CD14-positive monocyte (primary cell): ENCODE measurements around the gene VGF. TPM values are rescaled to one million over a fixed set of nuclear protein-coding genes. Genes with fewer than 3 reads are reported as not detected.

Source experiments
- DNase-seq, 3 donors: peaks; one replicate each; pipeline ENCODE4 v3.0.0-alpha.2; 2011 to 2022
- H2AFZ ChIP-seq: 2 replicates; pipeline ENCODE4 v1.6.0; 2012; ENCODE audit warnings: mild to moderate bottlenecking, low read depth, low read length, inconsistent platforms; ENCODE audit not compliant: insufficient read depth, poor library complexity, severe bottlenecking
- H3K27ac ChIP-seq, 2 donors: 1 replicate in 1 of 2; 2 replicates in 1 of 2; pipeline ENCODE4 v1.5.1; 2012 to 2013; ENCODE audit warnings: low read length in 2 of 2, control low read depth in 1 of 2, inconsistent platforms in 1 of 2, low read depth in 1 of 2, mild to moderate bottlenecking in 1 of 2
- H3K27me3 ChIP-seq, 2 donors: one replicate each; pipeline versions ENCODE4 v1.6.0 to v1.6.1; 2011 to 2013; ENCODE audit warnings: low read length in 2 of 2; ENCODE audit not compliant: control insufficient read depth in 2 of 2, insufficient read depth in 2 of 2
- H3K36me3 ChIP-seq, 2 donors: replicated peaks in 1 of 2; 1 replicate in 1 of 2; 2 replicates in 1 of 2; pipeline versions ENCODE4 v1.5.1 to v1.6.1; 2012 to 2013; ENCODE audit warnings: low read length in 2 of 2, control low read depth in 1 of 2, inconsistent platforms in 1 of 2, mild to moderate bottlenecking in 1 of 2; ENCODE audit not compliant: insufficient read depth in 2 of 2, control insufficient read depth in 1 of 2
- H3K4me1 ChIP-seq, 2 donors: 1 replicate in 1 of 2; 2 replicates in 1 of 2; pipeline versions ENCODE4 v1.5.1 to v1.6.1; 2012 to 2013; ENCODE audit warnings: low read length in 2 of 2, control low read depth in 1 of 2, inconsistent platforms in 1 of 2, mild to moderate bottlenecking in 1 of 2, moderate library complexity in 1 of 2; ENCODE audit not compliant: insufficient read depth in 2 of 2, control insufficient read depth in 1 of 2
- H3K4me2 ChIP-seq: replicated peaks from 2 replicates; pipeline ENCODE3; 2012; ENCODE audit warnings: low read length, moderate library complexity, mild to moderate bottlenecking; ENCODE audit not compliant: poor library complexity, severe bottlenecking; ENCODE audit errors: extremely low read depth
- H3K4me3 ChIP-seq, 3 experiments: fragments of 200-600 bp in 1 of 3; sonication (generic) in 1 of 3; replicated peaks in 1 of 3; 1 replicate in 2 of 3; 2 replicates in 1 of 3; pipeline ENCODE4 v1.5.1; 2011 to 2013; ENCODE audit warnings: low read length in 3 of 3, mild to moderate bottlenecking in 3 of 3, control low read depth in 2 of 3, low read depth in 2 of 3, inconsistent platforms in 1 of 3, moderate library complexity in 1 of 3
- H3K79me2 ChIP-seq: 2 replicates; pipeline ENCODE4 v1.6.0; 2012; ENCODE audit warnings: mild to moderate bottlenecking, control low read depth, inconsistent platforms, low read length, moderate library complexity; ENCODE audit not compliant: insufficient read depth
- H3K9ac ChIP-seq: 2 replicates; pipeline ENCODE4 v1.6.0; 2017; ENCODE audit warnings: low read length, mild to moderate bottlenecking; ENCODE audit not compliant: insufficient read depth, poor library complexity, severe bottlenecking
- H3K9me3 ChIP-seq, 2 donors: replicated peaks in 1 of 2; 1 replicate in 1 of 2; 2 replicates in 1 of 2; pipeline versions ENCODE4 v1.5.1 to v1.6.1; 2012 to 2013; ENCODE audit warnings: low read length in 2 of 2, control low read depth in 1 of 2; ENCODE audit not compliant: control insufficient read depth in 1 of 2, insufficient read depth in 1 of 2
- H4K20me1 ChIP-seq: 2 replicates; pipeline ENCODE4 v1.6.0; 2012; ENCODE audit warnings: mild to moderate bottlenecking, low read length, control low read depth, moderate library complexity; ENCODE audit not compliant: insufficient read depth
- H3K27ac Mint-ChIP-seq, 7 donors: one replicate each; pipeline ENCODE4 v1.8.0; 2020; ENCODE audit warnings: mild to moderate bottlenecking in 7 of 7, mixed read lengths in 7 of 7, moderate library complexity in 6 of 7, inconsistent platforms in 2 of 7
- H3K27me3 Mint-ChIP-seq, 3 donors: one replicate each; pipeline ENCODE4 v1.8.0; 2021 to 2022; ENCODE audit warnings: low read depth in 3 of 3, mild to moderate bottlenecking in 3 of 3, mixed read lengths in 3 of 3, moderate library complexity in 3 of 3, inconsistent platforms in 1 of 3
- H3K36me3 Mint-ChIP-seq, 2 donors: one replicate each; pipeline ENCODE4 v1.8.0; 2020; ENCODE audit warnings: mixed read lengths in 2 of 2, inconsistent platforms in 1 of 2, mild to moderate bottlenecking in 1 of 2
- H3K4me1 Mint-ChIP-seq: one replicate; pipeline ENCODE4 v1.8.0; 2020; ENCODE audit warnings: mild to moderate bottlenecking, mixed read lengths
- H3K4me3 Mint-ChIP-seq, 2 donors: one replicate each; pipeline ENCODE4 v1.8.0; 2020; ENCODE audit warnings: mild to moderate bottlenecking in 2 of 2, mixed read lengths in 2 of 2, moderate library complexity in 1 of 2
- H3K9me3 Mint-ChIP-seq, 7 donors: one replicate each; pipeline ENCODE4 v1.8.0; 2020 to 2022; ENCODE audit warnings: mixed read lengths in 7 of 7, mild to moderate bottlenecking in 6 of 7, moderate library complexity in 6 of 7, inconsistent platforms in 2 of 7
- CTCF ChIP-seq: fragments of 200-600 bp; IDR thresholded peaks from one replicate; pipeline ENCODE4 v1.8.0; 2022; ENCODE audit warnings: antibody characterized with exemption, mild to moderate bottlenecking
- WGBS: methylation state at CpG from one replicate; pipeline ENCODE4 v1.1.5; 2013; ENCODE audit warnings: missing lambda C conversion rate; ENCODE audit not compliant: insufficient coverage; 5-methylcytosine and 5-hydroxymethylcytosine counted together
- intact Hi-C, 2 donors: fragments of 100-400 bp; cut with micrococcal nuclease; formaldehyde crosslinking; loops; one replicate each; pipeline versions ENCODE4 v1.15.0 to v1.15.1; 2023
- polyA plus RNA-seq, 3 donors: library from polyadenylated mRNA; depleted of rRNA in 1 of 3; unstranded in 2 of 3; stranded (reverse) in 1 of 3; fragments of 300-500 nt in 2 of 3; fragments of >200 nt in 1 of 3; fragmentation: Illumina TruSeq in 2 of 3; gene quantifications; 1 replicate in 2 of 3; 2 replicates in 1 of 3; pipeline ENCODE4 v1.2.3, GENCODE V29; 2012 to 2021

VGF gene
- polyA plus RNA-seq, 3 donors = not detected

- H3K4me3 ChIP-seq = no peak overlapping the region
- Mint-ChIP-seq H3K36me3 (peaks cover 19 to 32% of the 10 kb centered on the region in 2 donors), H3K4me3 (peak overlapping the region in 1 of 2 donors; percentile 83), H3K9me3 (peaks cover 2 to 51% (median 22%) of the 10 kb centered on the region in 7 donors), H3K27me3 (peaks cover 93 to 98% (median 93%) of the 10 kb centered on the region in 3 donors), H3K4me1 (peaks cover 58% of the 10 kb centered on the region), H3K27ac (peak overlapping the region in 3 of 7 donors; percentile 37 to 61 (median 61))
- no peak overlapping the region for H2AFZ ChIP-seq
- peaks cover 14% of the 10 kb centered on the region for H4K20me1 ChIP-seq
- no peak overlapping the region for H3K27ac ChIP-seq
- DNase-seq = peak in 1 of 3 donors; percentile 37
- H3K4me2 ChIP-seq = no peak overlapping the region
- intact Hi-C loops = no loop called here
- H3K79me2 ChIP-seq = no peaks in the 10 kb centered on the region
- TF ChIP-seq CTCF = no peak
- no peak overlapping the region for H3K9ac ChIP-seq
- peaks cover 6 to 33% of the 10 kb centered on the region in 2 donors for H3K9me3 ChIP-seq
- H3K27me3 ChIP-seq = peaks cover 71 to 91% of the 10 kb centered on the region in 2 donors
- peaks cover 40 to 59% of the 10 kb centered on the region in 2 donors for H3K4me1 ChIP-seq
- WGBS = 0% methylated on average over 8 of the region's 19 CpGs
- no peaks in the 10 kb centered on the region for H3K36me3 ChIP-seq
Observed at GRCh38 chr7:101166909-101167644, 1.7 kb upstream of the VGF start.

DNA sequence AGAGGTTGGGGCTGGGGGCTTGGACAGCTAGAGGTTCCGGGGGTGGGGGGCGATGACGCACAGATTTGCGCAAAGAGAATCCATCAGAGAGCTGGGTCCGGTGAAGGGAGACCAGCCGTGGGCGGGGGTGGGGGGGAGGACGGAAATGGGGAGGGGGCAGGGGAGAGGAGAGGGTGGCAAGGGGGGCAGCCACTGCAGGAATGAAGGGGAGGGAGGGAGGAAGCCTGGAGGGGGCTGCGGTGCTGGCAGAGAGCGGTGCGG, 1.2 kb upstream of the VGF start:
- no peak overlapping the region for H2AFZ ChIP-seq
- H3K27me3 ChIP-seq = peaks cover 67 to 91% of the 10 kb centered on the region in 2 donors
- DNase-seq = no peak
- intact Hi-C loops = no loop called here
- WGBS = 0% methylated on average over 1 of the region's 11 CpGs
- H3K4me3 ChIP-seq = no peak overlapping the region
- H3K9me3 Mint-ChIP-seq = peaks cover 2 to 53% (median 20%) of the 10 kb centered on the region in 7 donors
- H3K9me3 ChIP-seq = peaks cover 6 to 28% of the 10 kb centered on the region in 2 donors
- H3K79me2 ChIP-seq = no peaks in the 10 kb centered on the region
- peaks cover 55% of the 10 kb centered on the region for H3K4me1 Mint-ChIP-seq
- peaks cover 14% of the 10 kb centered on the region for H4K20me1 ChIP-seq
- TF ChIP-seq CTCF = no peak
- H3K9ac ChIP-seq = no peak overlapping the region
- peak overlapping the region in 1 of 7 donors; percentile 61 for H3K27ac Mint-ChIP-seq
- no peak overlapping the region for H3K4me2 ChIP-seq
- H3K4me3 Mint-ChIP-seq = peak overlapping the region in 1 of 2 donors; percentile 83
- peaks cover 35 to 54% of the 10 kb centered on the region in 2 donors for H3K4me1 ChIP-seq
- no peaks in the 10 kb centered on the region for H3K36me3 ChIP-seq
- peaks cover 93 to 98% (median 93%) of the 10 kb centered on the region in 3 donors for H3K27me3 Mint-ChIP-seq
- no peak overlapping the region for H3K27ac ChIP-seq
- H3K36me3 Mint-ChIP-seq = peaks cover 18 to 33% of the 10 kb centered on the region in 2 donors
